K562 (cell line): ENCODE data around the gene HDAC9. TPM values are rescaled to one million over a fixed set of nuclear protein-coding genes. Genes with fewer than 3 reads are reported as not detected.

Source experiments
- ATAC-seq: fragments of 200-7000 bp; cut with Tn5 transposase; 3 replicates; pipeline ENCODE4 v1.9.1; 2020; ENCODE audit warnings: moderate library complexity
- BruUV-seq: library from RNA; stranded (reverse); fragments of 400-500 nt; replicated peaks from 2 replicates; lab custom pipeline; 2021; lab: Mats Ljungman, UMichigan
- CTCF ChIA-PET: fragments of 300-600 bp; formaldehyde crosslinking; extraction: SDS; loops from one replicate; lab custom pipeline; 2021; ENCODE audit warnings: low intra/inter-chr PET ratio; lab: Yijun Ruan, JAX
- POLR2A ChIA-PET: fragments of 300-600, 350-650 bp; sonication (Branson Sonifier 250); formaldehyde crosslinking; extraction: SDS; loops from one replicate; lab custom pipeline; 2021; ENCODE audit warnings: antibody characterized with exemption, inconsistent platforms; lab: Yijun Ruan, JAX
- DNase-seq, 4 experiments: peaks; one replicate each; pipeline versions ENCODE4 v3.0.0 to v3.0.0-alpha.2; 2011 to 2018; ENCODE audit warnings: low spot score in 3 of 4, mixed read lengths in 3 of 4; ENCODE audit errors: extremely low read depth in 1 of 4
- FAIRE-seq: peaks from 2 replicates; lab custom pipeline; 2011; peaks lifted over from hg19 to GRCh38; lab: Jason Lieb, UNC
- H2AFZ ChIP-seq: 2 replicates; pipeline ENCODE4 v1.6.0; 2011; ENCODE audit warnings: low read depth, low read length, control low read depth, inconsistent platforms
- H3K27ac ChIP-seq: fragments of 200-600 bp; 3 replicates; pipeline ENCODE4 v1.8.0; 2011; ENCODE audit warnings: low read depth, mild to moderate bottlenecking, control low read depth, inconsistent platforms, low read length, moderate library complexity, mixed read lengths; ENCODE audit errors: extremely low read depth
- H3K27me3 ChIP-seq, 2 experiments: fragments of 300-600 bp in 1 of 2; 2 replicates in 1 of 2; 3 replicates in 1 of 2; pipeline versions ENCODE4 v1.6.0 to v1.8.0; 2011; ENCODE audit warnings: inconsistent platforms in 2 of 2, low read length in 2 of 2, mild to moderate bottlenecking in 1 of 2, mixed read lengths in 1 of 2, moderate library complexity in 1 of 2; ENCODE audit not compliant: control insufficient read depth in 2 of 2, insufficient read depth in 2 of 2
- H3K36me3 ChIP-seq: fragments of 300-600 bp; 3 replicates; pipeline ENCODE4 v1.8.0; 2011; ENCODE audit warnings: mild to moderate bottlenecking, low read length, inconsistent platforms; ENCODE audit not compliant: control insufficient read depth, insufficient read depth
- H3K4me1 ChIP-seq, 2 experiments: fragments of 200-600 bp in 1 of 2; replicated peaks in 1 of 2; 2 replicates in 1 of 2; 3 replicates in 1 of 2; pipeline versions ENCODE4 v1.5.1 to v1.8.0; 2011; ENCODE audit warnings: inconsistent platforms in 2 of 2, low read length in 2 of 2, mild to moderate bottlenecking in 1 of 2, mixed read lengths in 1 of 2, moderate library complexity in 1 of 2; ENCODE audit not compliant: control insufficient read depth in 2 of 2, insufficient read depth in 2 of 2
- H3K4me2 ChIP-seq: 2 replicates; pipeline ENCODE4 v1.6.1; 2011; ENCODE audit warnings: low read length, control low read depth, inconsistent platforms, mixed read lengths; ENCODE audit not compliant: insufficient read depth
- H3K4me3 ChIP-seq: fragments of 200-600 bp; sonication (generic), shearing (Covaris generic); 2 replicates; pipeline ENCODE4 v1.5.1; 2016; ENCODE audit warnings: control low read depth, inconsistent platforms
- H3K79me2 ChIP-seq: fragments of 200-600 bp; 3 replicates; pipeline ENCODE4 v1.8.0; 2011; ENCODE audit warnings: low read length, inconsistent platforms; ENCODE audit not compliant: control insufficient read depth, insufficient read depth
- H3K9ac ChIP-seq, 2 experiments: 2 replicates each; pipeline versions ENCODE4 v1.6.0 to v1.6.1; 2011; ENCODE audit warnings: low read depth in 2 of 2, low read length in 2 of 2, control low read depth in 1 of 2, inconsistent platforms in 1 of 2, mild to moderate bottlenecking in 1 of 2, mixed read lengths in 1 of 2; ENCODE audit not compliant: insufficient read depth in 1 of 2
- H3K9me1 ChIP-seq: one replicate; pipeline ENCODE4 v1.6.0; 2011; ENCODE audit warnings: inconsistent platforms, mild to moderate bottlenecking, low read length, moderate library complexity; ENCODE audit not compliant: control insufficient read depth, insufficient read depth
- H3K9me3 ChIP-seq: replicated peaks from 2 replicates; pipeline ENCODE4 v1.5.1; 2011; ENCODE audit warnings: low read depth, low read length, inconsistent platforms; ENCODE audit not compliant: control insufficient read depth, insufficient read depth
- H4K20me1 ChIP-seq: replicated peaks from 2 replicates; pipeline ENCODE4 v1.6.1; 2011; ENCODE audit warnings: low read length, inconsistent platforms, mixed read lengths; ENCODE audit not compliant: control insufficient read depth, insufficient read depth
- HLTF ChIP-seq: fragments of 450-650 bp; IDR thresholded peaks from 2 replicates; pipeline ENCODE4 v1.6.1; 2016
- HNRNPUL1 ChIP-seq: fragments of 200-400 bp; formaldehyde crosslinking; IDR thresholded peaks from 2 replicates; pipeline ENCODE4 v1.6.1; 2017; ENCODE audit warnings: low read length
- KDM5B ChIP-seq: fragments of 200-600 bp; sonication (generic); IDR thresholded peaks from 2 replicates; pipeline ENCODE4 v1.6.1; 2012; ENCODE audit warnings: low read depth, mild to moderate bottlenecking, moderate library complexity, low read length, control low read depth, inconsistent platforms; ENCODE audit not compliant: insufficient replicate concordance
- NFATC3 ChIP-seq: fragments of 450-650 bp; IDR thresholded peaks from 2 replicates; pipeline ENCODE4 v1.6.1; 2017; ENCODE audit warnings: mild to moderate bottlenecking
- POLR2B ChIP-seq: fragments of 450-650 bp; IDR thresholded peaks from 2 replicates; pipeline ENCODE4 v1.6.1; 2018; ENCODE audit warnings: low read depth; ENCODE audit not compliant: partially characterized antibody
- RFX1 ChIP-seq: fragments of 450-650 bp; IDR thresholded peaks from 2 replicates; pipeline ENCODE4 v1.6.1; 2016; ENCODE audit warnings: mild to moderate bottlenecking, moderate library complexity
- TCFL5 ChIP-seq: fragments of 250-450 bp; sonication (Bioruptor Pico); conservative IDR thresholded peaks from 2 replicates; pipeline ENCODE4 v1.6.1; 2021; ENCODE audit warnings: mild to moderate bottlenecking, moderate library complexity, matching md5 sums
- ZBTB7A ChIP-seq: IDR thresholded peaks from 2 replicates; pipeline ENCODE4 v1.6.1; 2011; ENCODE audit warnings: low read depth, mild to moderate bottlenecking, low read length, moderate library complexity, borderline replicate concordance; ENCODE audit not compliant: control insufficient read depth
- ZNF699 ChIP-seq: fragments of 250-450 bp; sonication (Bioruptor Pico); IDR thresholded peaks from 2 replicates; pipeline ENCODE4 v1.8.0; 2021; ENCODE audit warnings: mild to moderate bottlenecking, moderate library complexity; ENCODE audit not compliant: insufficient replicate concordance
- WGBS: fragments of 100-300 bp; shearing (Covaris generic); methylation state at CpG from one replicate; pipeline ENCODE4 v1.1.6; 2016; ENCODE audit warnings: low coverage, mixed read lengths; ENCODE audit not compliant: insufficient coverage; ENCODE audit errors: missing lambda C conversion rate; 5-methylcytosine and 5-hydroxymethylcytosine counted together
- in situ Hi-C: fragments of 300-500 bp; cut with MboI; formaldehyde crosslinking; loops from 4 replicates; pipeline ENCODE4 v1.15.0; 2018; ENCODE audit warnings: inconsistent platforms, mixed read lengths
- intact Hi-C: fragments of 100-400 bp; cut with micrococcal nuclease; formaldehyde crosslinking; loops from 2 replicates; pipeline ENCODE4 v1.14.2; 2022
- polyA plus RNA-seq, 8 experiments: library from polyadenylated mRNA; depleted of rRNA in 4 of 8; stranded (reverse) in 5 of 8; unstranded in 3 of 8; fragments of >200 nt; fragmentation: Nextera tagmentation in 2 of 8; fragmentation: Illumina TruSeq in 1 of 8; extraction: Ambion mirVana in 2 of 8; extraction: Trizol in 1 of 8; gene quantifications; 2 replicates each; pipeline versions ENCODE4 v1.2.1 to v1.2.3, GENCODE V29; 2011 to 2014; ENCODE audit warnings: inconsistent platforms in 1 of 8, missing spikeins in 1 of 8
- total RNA-seq, 7 experiments: library from RNA; depleted of rRNA in 6 of 7; stranded (reverse); fragments of >200 nt in 6 of 7; fragmentation: Illumina TruSeq in 2 of 7; extraction: Trizol in 2 of 7; gene quantifications; 2 replicates each; pipeline versions ENCODE4 v1.2.1 to v1.2.3, GENCODE V29; 2011 to 2021; ENCODE audit warnings: low replicate concordance in 1 of 7
- TF ChIP-seq, protein P1 (sequence below): sonication (generic); formaldehyde crosslinking; IDR thresholded peaks from 2 replicates; pipeline ENCODE4 v1.8.1; 2022; ENCODE audit warnings: missing genetic modification reagents
- TF ChIP-seq, protein P2 (sequence below): fragments of 250-450 bp; sonication (Bioruptor Pico); IDR thresholded peaks from 2 replicates; pipeline ENCODE4 v1.9.0; 2021; ENCODE audit warnings: mild to moderate bottlenecking

The HDAC9 gene
- total and polyA plus RNA-seq, 9 of the 15 experiments (the other 6 are each of a cell fraction or from before 2014, with no cell fraction given) = 0.08 to 0.91 (median 0.33) TPM

DNA sequence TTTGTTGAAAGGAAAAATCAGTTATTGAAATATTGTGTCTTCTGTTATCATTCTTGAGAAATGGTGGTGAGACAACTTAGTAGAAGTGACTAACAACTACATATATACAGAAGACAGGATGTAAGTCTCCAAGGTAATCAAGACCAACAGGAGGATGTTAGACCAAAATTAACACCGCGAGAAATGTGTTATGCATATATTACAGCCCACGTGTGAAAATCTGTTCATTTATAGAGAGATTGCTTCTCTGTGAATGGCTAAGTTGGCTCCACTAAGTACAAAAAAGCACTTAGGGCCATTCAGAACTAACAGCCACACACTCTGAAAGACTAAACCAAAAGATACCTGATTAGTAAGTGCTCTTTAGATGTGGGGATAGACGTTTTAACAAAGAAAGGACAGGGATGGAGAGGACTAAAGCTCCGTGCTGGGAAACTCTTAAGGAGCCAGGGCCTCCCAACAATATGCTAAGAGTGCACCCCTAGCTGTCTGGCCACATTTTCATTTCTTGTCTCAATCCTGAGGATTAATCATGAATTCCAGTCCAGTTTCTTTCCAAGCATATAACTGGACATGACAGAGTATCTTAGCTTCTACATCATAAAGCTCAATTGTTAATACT lies 26.5 kb downstream of the HDAC9 start (continued):
- TF ChIP-seq, protein P1, sequence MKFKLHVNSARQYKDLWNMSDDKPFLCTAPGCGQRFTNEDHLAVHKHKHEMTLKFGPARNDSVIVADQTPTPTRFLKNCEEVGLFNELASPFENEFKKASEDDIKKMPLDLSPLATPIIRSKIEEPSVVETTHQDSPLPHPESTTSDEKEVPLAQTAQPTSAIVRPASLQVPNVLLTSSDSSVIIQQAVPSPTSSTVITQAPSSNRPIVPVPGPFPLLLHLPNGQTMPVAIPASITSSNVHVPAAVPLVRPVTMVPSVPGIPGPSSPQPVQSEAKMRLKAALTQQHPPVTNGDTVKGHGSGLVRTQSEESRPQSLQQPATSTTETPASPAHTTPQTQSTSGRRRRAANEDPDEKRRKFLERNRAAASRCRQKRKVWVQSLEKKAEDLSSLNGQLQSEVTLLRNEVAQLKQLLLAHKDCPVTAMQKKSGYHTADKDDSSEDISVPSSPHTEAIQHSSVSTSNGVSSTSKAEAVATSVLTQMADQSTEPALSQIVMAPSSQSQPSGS = no peak
- no peak for TF ChIP-seq RFX1
- TF ChIP-seq, protein P2, sequence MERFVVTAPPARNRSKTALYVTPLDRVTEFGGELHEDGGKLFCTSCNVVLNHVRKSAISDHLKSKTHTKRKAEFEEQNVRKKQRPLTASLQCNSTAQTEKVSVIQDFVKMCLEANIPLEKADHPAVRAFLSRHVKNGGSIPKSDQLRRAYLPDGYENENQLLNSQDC (CRISPR knock-in tag) = no peak
- TF ChIP-seq HNRNPUL1 = no peak
- no peak for TF ChIP-seq ZNF699 (CRISPR knock-in tag)

DNA sequence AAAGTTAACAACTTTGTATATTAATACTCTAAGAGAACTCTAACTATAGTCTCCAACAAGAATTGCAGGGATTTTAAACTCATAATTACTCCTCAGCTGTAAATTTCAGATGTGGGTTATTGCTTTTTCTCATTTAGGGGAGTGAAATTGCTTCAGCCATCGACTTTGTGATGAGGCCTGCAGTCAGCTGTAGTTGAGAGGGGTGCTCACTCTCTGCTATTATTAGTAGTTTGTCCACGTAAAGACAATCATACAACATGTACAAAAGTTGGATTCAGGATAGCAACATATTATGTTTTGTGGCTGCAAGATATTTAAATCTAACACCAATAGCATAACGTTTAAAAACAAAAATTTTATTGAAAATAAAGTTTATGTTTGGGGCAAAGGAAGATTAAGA lies 28.7 kb downstream of the HDAC9 start:
- in situ Hi-C loops = no loop called here
- intact Hi-C loops = no loop called here
- no peak for FAIRE-seq
- no peak for DNase-seq
- no peaks in the 10 kb centered on the region for H3K27me3 ChIP-seq
- no peak overlapping the region for H3K27ac ChIP-seq
- no peaks in the 10 kb centered on the region for H3K36me3 ChIP-seq
- no TSS peak for BruUV-seq
- TF ChIP-seq HLTF (no peak), KDM5B (no peak), TCFL5 (CRISPR knock-in tag) (no peak), ZBTB7A (no peak), NFATC3 (no peak), POLR2B (no peak)
- ChIA-PET POLR2A (no interaction called here), CTCF (no interaction called here)
- no peak overlapping the region for H3K4me2 ChIP-seq
- no peaks in the 10 kb centered on the region for H3K79me2 ChIP-seq
- H3K9me1 ChIP-seq = no peaks in the 10 kb centered on the region
- WGBS = 0% methylated on average over 3 of the region's 3 CpGs
- no peak for ATAC-seq
- H4K20me1 ChIP-seq = no peaks in the 10 kb centered on the region
- no peak overlapping the region for H3K9ac ChIP-seq
- H3K9me3 ChIP-seq = no peaks in the 10 kb centered on the region
- no peaks in the 10 kb centered on the region for H3K4me1 ChIP-seq
- no peak overlapping the region for H2AFZ ChIP-seq
- no peak overlapping the region for H3K4me3 ChIP-seq
